ENCODE measurements around the gene CRBN. TPM values are rescaled to one million over a fixed set of nuclear protein-coding genes. Genes with fewer than 3 reads are reported as not detected.
A peak's percentile ranks its signal among the peaks of the same experiment; 100 is the strongest.

CRBN gene
- total RNA-seq, 1 experiment from 2014 or later, result 31.2 TPM

DNA sequence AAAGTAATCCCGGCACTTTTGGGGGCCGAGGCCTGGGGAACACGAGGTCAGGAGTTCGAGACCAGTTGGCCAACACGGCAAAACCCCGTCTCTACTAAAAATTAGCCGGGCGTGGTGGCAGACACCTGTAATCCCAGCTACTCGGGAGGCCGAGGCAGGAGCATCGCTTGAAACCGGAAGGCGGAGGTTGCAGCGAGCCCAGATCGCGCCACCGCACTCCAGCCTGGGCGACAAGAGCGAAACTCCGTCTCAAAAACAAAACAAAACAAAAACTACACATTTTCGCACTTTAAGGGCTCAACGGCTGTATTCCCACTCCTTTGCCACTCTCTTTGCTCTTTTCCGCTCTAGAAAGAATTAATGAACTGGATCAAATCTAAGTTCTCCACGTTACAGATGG is 53.5 kb downstream of the CRBN start:
- Histone ChIP-seq H3K9me2 (replicated peaks; ENCODE audit: low read length) (no peaks in the 10 kb centered on the region), H2AFZ (ENCODE audit: low read length) (peak overlapping the region; percentile 99), H3K9ac (ENCODE audit: low read length) (peak overlapping the region; percentile 97), H3F3A (ENCODE audit: low read length, unreplicated experiment) (no peaks in the 10 kb centered on the region), H3K4me2 (ENCODE audit: low read length) (peak overlapping the region; percentile 97), H3K9me3 (ENCODE audit: low read length) (no peaks in the 10 kb centered on the region), H4K20me1 (ENCODE audit: low read length) (no peaks in the 10 kb centered on the region), H3K79me2 (ENCODE audit: low read length) (peaks cover 40% of the 10 kb centered on the region), H3K36me3 (ENCODE audit: low read depth, low read length) (peaks cover 21% of the 10 kb centered on the region), H3K4me1 (ENCODE audit: insufficient read depth, low read length) (peaks cover 19% of the 10 kb centered on the region), H3K4me3 (ENCODE audit: low read length) (peak overlapping the region; percentile 86), H3K27me3 (ENCODE audit: low read length) (no peaks in the 10 kb centered on the region), H3K27ac (ENCODE audit: low read length) (0 out of 2 replicates have a peak overlapping the region, but pooled peaks have one; percentile 17)
- TF ChIP-seq EZH2phosphoT487 (IDR thresholded peaks at IDR 0.05; ENCODE audit: borderline replicate concordance, low read length), result no peak
- no peak for TF ChIP-seq EZH2 (IDR thresholded peaks at IDR 0.05; ENCODE audit: low read length, unreplicated experiment)
- TF ChIP-seq, protein P1, sequence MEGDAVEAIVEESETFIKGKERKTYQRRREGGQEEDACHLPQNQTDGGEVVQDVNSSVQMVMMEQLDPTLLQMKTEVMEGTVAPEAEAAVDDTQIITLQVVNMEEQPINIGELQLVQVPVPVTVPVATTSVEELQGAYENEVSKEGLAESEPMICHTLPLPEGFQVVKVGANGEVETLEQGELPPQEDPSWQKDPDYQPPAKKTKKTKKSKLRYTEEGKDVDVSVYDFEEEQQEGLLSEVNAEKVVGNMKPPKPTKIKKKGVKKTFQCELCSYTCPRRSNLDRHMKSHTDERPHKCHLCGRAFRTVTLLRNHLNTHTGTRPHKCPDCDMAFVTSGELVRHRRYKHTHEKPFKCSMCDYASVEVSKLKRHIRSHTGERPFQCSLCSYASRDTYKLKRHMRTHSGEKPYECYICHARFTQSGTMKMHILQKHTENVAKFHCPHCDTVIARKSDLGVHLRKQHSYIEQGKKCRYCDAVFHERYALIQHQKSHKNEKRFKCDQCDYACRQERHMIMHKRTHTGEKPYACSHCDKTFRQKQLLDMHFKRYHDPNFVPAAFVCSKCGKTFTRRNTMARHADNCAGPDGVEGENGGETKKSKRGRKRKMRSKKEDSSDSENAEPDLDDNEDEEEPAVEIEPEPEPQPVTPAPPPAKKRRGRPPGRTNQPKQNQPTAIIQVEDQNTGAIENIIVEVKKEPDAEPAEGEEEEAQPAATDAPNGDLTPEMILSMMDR (conservative IDR thresholded peaks at IDR 0.05; ENCODE audit: low read depth, low read length), result no peak
- POLR2A ChIA-PET (ENCODE audit: unreplicated experiment), result no interaction called here
- BruUV-seq (replicated peaks), result TSS peak; percentile 83
- CTCF ChIA-PET, result no interaction called here
- intact Hi-C loops (cut with micrococcal nuclease), result loop anchor here (2.0 to 10.0 kb wide), 2 partner anchors 53 to 1169 kb away; partner anchors contain the start of gene CRBN
- ATAC-seq, result no peak
- no peak for DNase-seq

DNA sequence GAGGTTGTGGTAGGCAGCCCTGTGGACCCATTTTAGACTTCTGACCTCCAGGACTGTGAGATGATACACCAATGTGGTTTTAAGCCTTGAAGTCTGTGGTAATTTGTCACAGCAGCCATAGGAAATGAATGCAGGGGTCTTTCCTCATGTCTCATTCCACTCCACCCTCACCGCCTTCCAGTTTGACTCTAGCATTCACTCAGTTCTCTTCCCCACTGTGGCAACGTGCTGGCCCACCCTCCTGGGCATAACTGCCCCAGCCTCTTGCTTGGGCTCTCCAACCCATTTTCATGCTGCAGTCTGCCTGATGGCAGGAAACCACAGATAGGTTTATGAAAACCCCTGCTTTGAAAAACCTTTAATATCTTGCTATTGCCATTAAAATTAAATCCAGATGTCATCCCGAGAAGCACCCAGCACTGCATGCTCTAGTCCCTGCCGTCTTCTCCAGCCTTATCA is 60.1 kb downstream of the CRBN start:
- ChIA-PET POLR2A (ENCODE audit: unreplicated experiment) (no interaction called here), CTCF (no interaction called here)
- no TSS peak for BruUV-seq (replicated peaks)
- H3K36me3 ChIP-seq (ENCODE audit: low read depth, low read length), result no peaks in the 10 kb centered on the region
- no peaks in the 10 kb centered on the region for H4K20me1 ChIP-seq (ENCODE audit: low read length)
- no peaks in the 10 kb centered on the region for H3K9me2 ChIP-seq (replicated peaks; ENCODE audit: low read length)
- no peak for ATAC-seq
- H3K4me1 ChIP-seq (ENCODE audit: insufficient read depth, low read length), result no peaks in the 10 kb centered on the region
- H3K9ac ChIP-seq (ENCODE audit: low read length), result no peak overlapping the region
- intact Hi-C loops (cut with micrococcal nuclease), result no loop called here
- no peak overlapping the region for H2AFZ ChIP-seq (ENCODE audit: low read length)
- H3K4me2 ChIP-seq (ENCODE audit: low read length), result no peak overlapping the region
- no peak overlapping the region for H3K4me3 ChIP-seq (ENCODE audit: low read length)
- H3K27ac ChIP-seq (ENCODE audit: low read length), result no peak overlapping the region
- no peak for DNase-seq
- no peaks in the 10 kb centered on the region for H3F3A ChIP-seq (ENCODE audit: low read length, unreplicated experiment)
- no peaks in the 10 kb centered on the region for H3K9me3 ChIP-seq (ENCODE audit: low read length)
- TF ChIP-seq EZH2phosphoT487 (IDR thresholded peaks at IDR 0.05; ENCODE audit: borderline replicate concordance, low read length) (no peak), EZH2 (IDR thresholded peaks at IDR 0.05; ENCODE audit: low read length, unreplicated experiment) (no peak)
- TF ChIP-seq, protein P1 (conservative IDR thresholded peaks at IDR 0.05; ENCODE audit: low read depth, low read length), result no peak
- H3K79me2 ChIP-seq (ENCODE audit: low read length), result no peaks in the 10 kb centered on the region
- H3K27me3 ChIP-seq (ENCODE audit: low read length), result peaks cover 15% of the 10 kb centered on the region; the same call in 1 of the 2 replicates

DNA sequence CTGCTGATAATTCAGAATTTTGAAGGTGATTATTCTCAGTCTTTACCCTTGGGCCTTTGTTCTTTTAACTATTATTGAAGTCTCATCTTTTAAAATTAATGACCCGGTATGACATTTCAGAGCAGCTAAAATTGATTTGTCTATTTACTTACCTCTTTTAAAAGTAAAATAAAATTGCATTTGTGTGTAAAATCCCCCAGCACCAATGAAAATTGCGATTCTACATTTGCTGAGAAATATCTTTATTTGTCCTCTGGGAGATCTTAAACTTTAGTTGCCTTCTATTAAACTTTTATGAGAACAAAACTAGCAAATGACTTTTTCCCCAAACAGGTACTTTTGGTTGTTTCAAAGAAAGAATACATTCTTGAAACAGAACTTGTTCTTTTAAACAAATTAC is 61.8 kb downstream of the CRBN start:
- Histone ChIP-seq H4K20me1 (ENCODE audit: low read length) (no peaks in the 10 kb centered on the region), H3F3A (ENCODE audit: low read length, unreplicated experiment) (no peaks in the 10 kb centered on the region), H3K9me3 (ENCODE audit: low read length) (no peaks in the 10 kb centered on the region), H3K27ac (ENCODE audit: low read length) (no peak overlapping the region), H3K4me2 (ENCODE audit: low read length) (no peak overlapping the region), H3K36me3 (ENCODE audit: low read depth, low read length) (no peaks in the 10 kb centered on the region), H3K9ac (ENCODE audit: low read length) (no peak overlapping the region), H3K79me2 (ENCODE audit: low read length) (no peaks in the 10 kb centered on the region), H3K27me3 (ENCODE audit: low read length) (peaks cover 23% of the 10 kb centered on the region; the same call in 1 of the 2 replicates), H3K9me2 (replicated peaks; ENCODE audit: low read length) (no peaks in the 10 kb centered on the region), H3K4me3 (ENCODE audit: low read length) (no peak overlapping the region), H2AFZ (ENCODE audit: low read length) (no peak overlapping the region), H3K4me1 (ENCODE audit: insufficient read depth, low read length) (no peaks in the 10 kb centered on the region)
- no peak for ATAC-seq
- TF ChIP-seq, protein P1 (conservative IDR thresholded peaks at IDR 0.05; ENCODE audit: low read depth, low read length), result no peak
- TF ChIP-seq EZH2phosphoT487 (IDR thresholded peaks at IDR 0.05; ENCODE audit: borderline replicate concordance, low read length) (no peak), EZH2 (IDR thresholded peaks at IDR 0.05; ENCODE audit: low read length, unreplicated experiment) (no peak)
- no TSS peak for BruUV-seq (replicated peaks)
- no peak for DNase-seq
- intact Hi-C loops (cut with micrococcal nuclease), result no loop called here
- POLR2A ChIA-PET (ENCODE audit: unreplicated experiment), result no interaction called here
- CTCF ChIA-PET, result no interaction called here
